ENCODE results near the gene THSD7B. TPM values are rescaled to one million over a fixed set of nuclear protein-coding genes. Genes with fewer than 3 reads are reported as not detected.
A peak's percentile ranks its signal among the peaks of the same experiment; 100 is the strongest.
"Not testable (repeated sequence)": the region's sequence is repeated elsewhere in the genome, so short reads cannot be mapped to it uniquely, and the experiment has no call there.

THSD7B gene
- polyA plus RNA-seq, 5 donors: 1.9 to 4.8 (median 3.1) TPM

DNA sequence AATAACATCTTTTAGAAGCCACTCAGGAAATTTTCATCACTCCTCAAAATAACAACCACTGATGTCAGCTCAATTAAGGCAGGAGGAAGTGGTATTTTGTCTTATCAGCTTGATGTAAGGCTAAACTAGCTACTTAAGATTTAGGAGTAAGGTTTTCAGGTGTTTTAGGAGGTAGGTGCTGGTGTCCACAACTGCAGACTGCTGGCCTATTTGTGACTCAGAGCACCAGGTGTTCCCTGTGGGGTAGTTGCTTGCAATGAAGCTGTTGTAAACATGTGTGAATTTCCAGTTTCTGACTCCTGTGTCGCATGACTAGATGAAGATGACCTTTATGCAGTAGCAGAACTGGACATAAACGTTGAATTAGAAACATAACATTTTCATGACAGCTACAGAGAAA is 164.2 kb downstream of the THSD7B start:
- no peak for DNase-seq

DNA sequence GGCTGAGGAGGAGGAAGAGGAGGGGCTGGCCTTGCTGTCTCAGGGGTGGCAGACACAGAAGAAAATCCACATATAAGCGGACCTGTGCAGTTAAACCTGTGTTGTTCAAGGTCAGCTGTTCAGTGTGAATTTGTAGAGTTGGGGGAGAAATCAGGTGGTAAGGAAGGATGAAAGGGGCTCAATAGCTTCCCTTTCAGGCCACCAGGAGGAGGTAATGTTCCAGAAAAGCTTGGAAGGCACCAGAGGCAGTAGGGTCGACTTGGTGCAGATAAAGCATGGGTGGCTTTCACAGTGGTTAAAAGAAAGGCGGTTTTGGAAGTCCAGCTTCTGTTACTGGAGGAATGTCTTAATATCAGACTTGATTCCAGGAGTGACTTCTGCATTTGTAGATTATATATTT is 167.4 kb downstream of the THSD7B start:
- DNase-seq: peak in 1 of 2 donors; percentile 9

DNA sequence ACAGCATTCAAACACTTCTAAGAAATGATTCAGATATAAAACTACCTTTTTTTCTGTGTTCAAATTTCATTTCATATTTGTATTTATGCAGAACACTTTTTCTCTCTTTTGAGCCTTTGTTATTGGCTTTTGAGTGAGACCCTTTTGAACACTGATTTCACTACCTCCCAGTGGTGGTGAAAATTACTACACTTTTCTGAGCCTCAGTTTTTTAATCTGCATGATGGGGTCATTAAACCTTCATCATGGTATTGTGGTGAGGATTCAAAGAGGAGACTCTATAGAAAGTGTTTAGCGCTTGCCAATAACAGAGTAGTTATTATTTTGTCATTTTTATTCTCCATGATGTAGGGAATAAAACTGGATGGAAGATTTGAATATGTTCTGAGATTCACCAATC is 169.8 kb downstream of the THSD7B start:
- DNase-seq: no peak

DNA sequence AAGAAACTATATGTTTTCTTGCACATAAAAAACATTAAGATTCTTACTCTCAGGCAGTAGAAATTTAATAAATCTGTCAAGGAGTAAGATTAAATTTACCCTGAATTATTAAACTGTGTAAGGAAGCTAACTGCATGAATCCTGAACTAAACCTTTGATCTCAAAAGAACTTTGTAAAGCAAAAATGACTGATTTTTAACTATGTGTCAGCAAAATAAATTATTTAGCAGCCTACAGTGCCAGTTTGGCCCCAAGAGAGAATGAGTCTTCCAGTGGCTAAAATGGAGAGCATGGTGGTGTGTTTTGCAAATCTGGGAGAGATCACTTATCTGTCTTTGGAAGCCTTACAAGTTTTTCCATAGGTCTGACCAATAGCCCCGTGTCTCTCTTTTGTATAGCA is 190.7 kb downstream of the THSD7B start:
- no peak for DNase-seq

DNA sequence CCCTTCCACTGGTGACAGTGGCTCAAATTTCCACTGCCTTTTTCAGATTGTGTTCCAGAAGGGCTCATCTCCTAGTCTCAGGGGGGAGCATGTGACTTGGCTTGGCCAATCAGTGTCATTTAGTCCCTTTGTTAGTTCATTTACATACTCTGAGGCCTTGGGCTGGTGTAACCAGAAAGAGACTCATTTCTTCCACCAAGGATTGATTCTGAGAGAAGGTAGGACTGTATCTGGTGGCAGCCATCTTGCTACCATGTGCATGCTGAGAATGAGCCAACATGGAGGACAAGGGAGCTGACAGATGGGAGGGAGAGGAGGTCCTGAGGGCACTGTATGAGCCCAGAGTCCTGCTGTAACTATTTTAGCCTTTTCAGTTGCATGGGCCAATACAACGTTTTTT is 191.7 kb downstream of the THSD7B start:
- no peak for DNase-seq

DNA sequence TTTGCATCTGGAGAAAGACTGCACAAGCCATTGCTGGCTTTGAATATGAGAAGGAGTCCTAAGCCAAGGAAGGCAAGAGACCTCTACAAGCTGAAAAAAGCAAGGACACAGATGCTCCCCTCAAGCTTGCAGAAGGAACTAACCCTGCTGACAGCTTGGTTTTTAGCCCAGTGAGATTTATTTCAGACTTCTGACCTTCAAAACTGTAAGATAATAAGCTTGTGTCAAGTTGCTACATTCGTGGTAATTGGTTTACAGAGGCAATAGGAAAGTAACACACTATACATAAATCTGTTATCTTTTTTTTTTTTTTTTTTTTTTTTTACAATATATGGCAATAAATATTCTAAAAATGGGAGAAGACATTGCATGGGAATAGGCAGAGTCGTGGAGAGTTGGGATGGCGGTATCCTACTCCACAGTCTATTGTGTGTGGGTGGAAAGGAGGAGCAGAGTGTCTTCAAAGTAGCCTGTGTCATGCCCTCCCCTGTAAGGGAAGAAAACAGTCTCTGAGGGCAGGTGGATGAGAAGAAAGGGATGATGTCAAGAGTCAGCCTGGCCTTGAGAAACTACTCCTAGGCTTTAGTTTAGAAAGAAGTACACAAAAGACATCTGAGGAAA is 196.9 kb downstream of the THSD7B start:
- no peak for DNase-seq

DNA sequence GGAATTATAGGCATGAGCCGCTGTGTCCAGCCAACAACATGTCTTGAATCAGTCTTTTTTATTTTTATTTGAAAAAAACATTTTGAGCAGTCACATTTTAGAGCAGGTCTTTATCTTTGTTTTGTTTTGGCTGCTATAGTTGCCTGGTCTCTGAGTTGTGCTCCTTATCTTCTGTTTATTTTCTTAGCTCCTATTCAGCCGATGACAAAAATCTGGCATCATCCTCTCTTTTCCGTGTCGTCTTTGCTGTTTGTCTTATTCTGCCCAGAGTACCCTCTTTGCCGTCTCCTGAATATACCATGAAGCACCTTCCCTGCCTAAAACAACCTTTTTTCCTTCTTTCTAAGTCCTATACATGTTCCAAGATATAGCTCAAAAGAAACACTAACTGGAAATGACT is 201.1 kb downstream of the THSD7B start:
- DNase-seq: peak in 1 of 2 donors; percentile 18

DNA sequence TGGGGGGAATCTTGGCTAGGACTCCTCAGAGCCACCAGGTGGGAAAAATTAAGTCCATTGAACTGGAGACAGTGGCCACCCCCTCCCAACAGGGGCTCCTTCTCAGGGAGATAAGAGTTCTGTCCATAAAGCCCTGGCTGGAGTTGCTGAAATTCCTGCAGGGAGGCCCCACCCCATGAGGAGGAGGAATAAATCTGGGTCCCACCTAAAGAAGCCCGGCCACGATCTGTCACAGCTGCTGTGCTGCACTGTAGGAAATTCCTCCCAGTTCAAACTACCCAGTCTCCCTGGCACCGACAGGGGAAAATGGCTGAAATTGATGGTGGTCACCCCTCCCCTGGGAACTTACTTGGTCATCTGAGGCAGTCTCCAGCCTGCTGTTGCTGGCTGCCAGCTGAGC is 215.0 kb downstream of the THSD7B start:
- DNase-seq: no peak

DNA sequence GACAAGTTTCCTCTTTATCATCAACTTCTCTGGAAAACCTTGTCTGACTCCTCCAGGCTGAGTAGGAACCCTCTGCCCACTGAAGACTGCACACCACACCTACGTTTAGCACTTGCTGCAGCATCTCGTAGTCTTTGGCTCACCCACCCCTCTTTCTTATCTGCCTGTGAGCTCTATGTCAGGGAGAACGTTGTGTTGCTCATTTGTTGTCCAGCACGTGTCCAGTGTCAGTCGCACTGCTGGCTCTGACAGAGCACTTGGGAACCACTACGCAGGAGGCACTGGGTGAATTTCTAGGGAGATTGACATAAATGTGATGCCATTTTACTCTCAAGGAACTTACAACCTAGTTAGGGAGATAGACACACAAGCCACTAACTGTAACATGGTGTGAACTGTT is 216.3 kb downstream of the THSD7B start:
- DNase-seq: not testable (repeated sequence)

DNA sequence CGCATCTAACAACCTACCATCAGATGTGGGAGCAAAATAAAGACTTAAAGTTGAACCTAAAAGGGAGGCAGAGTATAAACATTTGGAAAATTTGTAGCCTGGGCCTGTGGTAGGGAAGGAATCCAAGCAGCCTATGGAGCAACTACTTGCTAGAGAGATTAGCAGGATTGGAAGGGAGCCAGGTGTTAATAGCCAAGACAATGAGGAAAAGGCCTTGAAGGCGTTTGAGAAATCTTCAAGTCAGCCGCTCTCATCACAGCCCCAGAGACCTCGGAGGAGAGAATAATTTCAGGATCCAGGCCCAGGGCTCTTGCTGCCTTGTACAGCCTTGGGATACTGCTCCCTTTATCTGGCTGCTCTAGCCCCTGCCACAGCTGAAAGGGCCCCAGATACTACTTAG is 219.7 kb downstream of the THSD7B start:
- peak in 1 of 2 donors; percentile 36 for DNase-seq

DNA sequence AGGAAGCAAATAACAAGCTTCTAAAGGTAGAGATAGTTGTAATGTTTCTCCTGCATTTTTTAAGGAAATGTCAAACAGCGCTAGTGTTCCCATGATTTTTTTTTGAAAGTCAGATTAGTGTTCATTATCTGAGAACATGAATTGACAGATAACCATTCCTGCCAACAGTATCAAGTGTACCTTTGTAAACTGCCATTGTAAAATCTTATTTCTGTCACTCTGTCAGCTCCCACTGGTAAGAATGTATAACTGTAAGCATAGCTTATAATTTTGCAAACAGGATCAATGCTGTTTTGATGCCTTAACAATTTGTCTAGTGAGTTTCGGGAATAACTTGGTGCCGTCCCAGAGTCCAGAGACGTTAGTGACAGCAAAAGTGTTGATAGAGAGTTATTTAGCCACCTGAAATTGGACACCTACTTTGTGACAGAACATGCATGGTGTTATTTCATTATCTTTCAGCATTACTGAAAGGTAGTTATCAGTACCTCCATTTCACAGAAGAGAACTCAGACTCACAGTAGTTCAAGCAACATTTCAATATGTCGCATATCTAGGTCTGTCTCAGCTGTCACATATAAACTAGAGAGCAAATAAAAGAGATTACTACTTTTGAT is 221.4 kb downstream of the THSD7B start:
- DNase-seq: no peak

DNA sequence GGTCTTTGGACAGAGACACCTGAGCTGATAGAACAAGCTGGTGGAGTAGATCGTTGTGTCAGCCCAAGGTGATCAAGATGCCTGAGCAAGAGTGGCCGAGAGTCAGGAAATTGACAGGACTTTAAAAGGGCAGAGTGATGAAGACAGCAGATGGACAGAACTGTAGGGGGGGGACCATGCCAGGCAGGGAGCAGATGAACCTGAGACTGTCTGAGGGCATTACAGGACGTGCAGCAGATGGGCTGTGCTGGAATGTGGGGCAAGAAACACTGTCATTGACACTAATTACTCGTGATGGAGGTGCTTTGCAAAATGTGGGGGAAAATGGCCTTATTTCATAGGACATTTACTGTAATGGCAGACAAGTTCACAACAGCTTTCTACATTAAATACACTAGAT is 225.0 kb downstream of the THSD7B start:
- DNase-seq: no peak

DNA sequence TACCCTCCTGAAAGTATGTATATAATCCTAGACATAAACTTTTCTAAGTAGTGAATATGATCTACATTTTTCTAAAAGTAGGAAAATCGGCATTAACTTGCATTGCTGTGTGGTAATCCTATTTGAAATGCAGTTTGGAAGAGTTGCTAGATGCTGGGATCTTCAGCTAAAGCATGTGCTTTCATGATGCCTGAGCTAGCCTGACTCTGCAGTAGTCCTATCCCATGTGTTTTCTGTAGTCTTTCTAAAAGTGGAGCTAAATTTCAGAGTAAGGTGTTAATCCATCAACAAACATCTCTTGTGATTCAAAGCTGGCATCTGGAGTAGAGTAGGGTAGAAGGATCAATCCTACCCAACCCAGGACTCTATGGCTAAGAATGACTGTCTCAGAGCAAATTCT is 229.4 kb downstream of the THSD7B start:
- no peak for DNase-seq

DNA sequence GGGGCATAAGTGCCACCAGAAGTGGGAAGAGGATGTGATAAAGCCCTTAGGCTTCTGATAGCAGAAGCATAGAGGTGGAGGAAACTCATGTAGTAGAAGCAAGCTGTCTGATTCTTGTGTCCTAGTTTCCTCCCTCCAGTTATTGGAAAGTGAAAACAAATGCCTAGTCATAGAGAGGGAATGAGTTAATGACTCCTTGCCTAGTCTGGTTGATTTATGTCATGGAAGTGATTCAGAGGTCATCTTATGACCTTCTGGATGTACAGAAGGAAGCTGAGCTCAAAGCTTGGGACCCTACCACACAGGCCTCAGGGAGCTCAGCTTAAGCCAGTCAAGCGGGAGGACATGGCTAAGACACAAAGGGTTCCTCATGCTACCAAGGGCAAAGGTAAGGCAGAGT is 232.2 kb downstream of the THSD7B start:
- no peak for DNase-seq

DNA sequence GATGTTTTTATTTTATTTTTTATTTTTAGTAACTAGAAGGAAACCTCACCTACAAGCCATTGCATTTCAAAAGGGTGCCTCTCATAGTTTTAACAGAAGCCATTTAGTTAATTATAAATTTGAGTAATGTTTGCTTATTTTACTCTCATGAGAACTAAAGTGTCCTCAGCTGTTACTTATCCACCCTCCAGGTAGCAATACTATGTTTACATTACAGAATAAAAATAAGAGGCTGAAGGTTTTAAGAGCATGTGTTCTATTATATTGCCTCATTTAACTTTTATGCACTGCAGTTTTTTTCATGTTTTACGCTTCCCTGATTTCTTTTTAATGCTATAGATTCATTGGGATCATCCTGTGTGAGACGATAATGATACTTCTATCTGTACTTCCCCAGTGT is 235.5 kb downstream of the THSD7B start:
- DNase-seq: no peak

DNA sequence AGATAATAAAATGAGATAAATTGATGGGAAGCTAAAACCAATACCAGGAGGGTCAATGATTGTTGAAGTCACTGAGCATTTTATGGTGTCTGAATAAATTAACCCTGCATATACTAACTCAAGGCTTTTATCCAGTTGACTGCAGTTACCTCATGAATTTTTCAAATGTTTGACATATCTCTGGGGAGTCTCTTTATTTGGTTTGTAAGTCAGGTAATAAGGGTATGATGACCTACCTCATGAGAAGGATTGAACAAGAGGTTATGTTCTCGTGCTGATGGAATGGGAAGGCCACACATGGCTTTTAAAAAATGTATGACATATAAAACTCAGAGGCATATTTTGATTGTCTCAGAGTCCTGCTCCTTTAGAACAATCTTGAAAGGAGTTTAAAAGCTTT is 237.6 kb downstream of the THSD7B start:
- DNase-seq: no peak

DNA sequence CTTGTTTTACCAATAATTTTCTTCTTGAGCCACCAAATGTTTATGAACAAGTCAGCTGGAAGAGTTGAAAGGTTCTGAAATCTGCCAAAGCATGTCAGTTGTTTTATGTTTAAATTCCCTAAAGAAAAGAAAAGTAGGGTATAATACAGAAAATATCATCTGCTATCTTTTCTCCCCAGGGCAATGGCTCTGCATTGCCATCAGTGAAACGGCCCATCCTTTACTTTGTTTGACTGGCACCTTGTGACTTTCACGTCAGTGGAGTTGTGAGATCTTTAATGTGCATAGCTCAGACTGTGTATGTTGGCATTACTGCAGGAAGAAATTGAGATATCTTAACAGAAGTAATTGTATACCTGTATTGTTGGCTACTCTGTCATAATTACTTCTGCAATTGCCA is 239.9 kb downstream of the THSD7B start:
- no peak for DNase-seq

DNA sequence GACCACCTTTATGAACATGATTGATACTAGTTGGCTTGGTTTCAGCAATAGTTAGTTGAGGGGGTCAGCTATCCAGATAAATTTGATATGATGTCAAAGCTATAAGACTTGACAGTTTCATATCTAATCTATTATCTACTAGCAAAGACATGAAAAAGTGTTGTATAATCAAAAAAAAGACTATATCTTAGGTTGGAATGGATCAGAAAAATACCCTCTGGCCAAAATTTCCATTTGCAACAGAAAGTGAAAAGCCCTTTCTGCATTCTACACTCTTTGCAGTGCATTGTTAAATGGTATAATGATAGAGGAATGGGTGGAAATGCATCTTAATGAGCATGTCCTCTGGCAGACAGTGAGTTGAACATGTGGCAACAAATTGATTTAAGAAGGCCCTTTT is 242.6 kb downstream of the THSD7B start:
- DNase-seq: no peak

DNA sequence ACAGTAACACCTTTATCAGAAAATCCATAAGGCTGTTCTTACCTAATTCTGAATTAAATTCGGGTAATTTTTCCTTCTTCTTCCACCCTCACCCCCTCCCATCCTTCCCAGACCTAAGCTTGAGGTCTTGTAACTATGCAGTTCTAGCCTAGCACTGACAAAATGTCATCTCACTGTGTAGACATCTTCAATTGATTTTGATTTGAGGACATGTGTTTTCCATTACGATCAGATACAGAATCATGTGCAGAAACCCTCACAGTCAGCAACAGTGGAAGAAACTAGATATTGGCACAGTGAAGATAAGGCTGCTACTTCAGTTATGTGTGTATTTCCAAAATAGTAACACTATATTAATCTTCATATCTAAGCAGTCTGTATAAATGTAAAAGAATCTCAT is 244.6 kb downstream of the THSD7B start:
- DNase-seq: no peak

DNA sequence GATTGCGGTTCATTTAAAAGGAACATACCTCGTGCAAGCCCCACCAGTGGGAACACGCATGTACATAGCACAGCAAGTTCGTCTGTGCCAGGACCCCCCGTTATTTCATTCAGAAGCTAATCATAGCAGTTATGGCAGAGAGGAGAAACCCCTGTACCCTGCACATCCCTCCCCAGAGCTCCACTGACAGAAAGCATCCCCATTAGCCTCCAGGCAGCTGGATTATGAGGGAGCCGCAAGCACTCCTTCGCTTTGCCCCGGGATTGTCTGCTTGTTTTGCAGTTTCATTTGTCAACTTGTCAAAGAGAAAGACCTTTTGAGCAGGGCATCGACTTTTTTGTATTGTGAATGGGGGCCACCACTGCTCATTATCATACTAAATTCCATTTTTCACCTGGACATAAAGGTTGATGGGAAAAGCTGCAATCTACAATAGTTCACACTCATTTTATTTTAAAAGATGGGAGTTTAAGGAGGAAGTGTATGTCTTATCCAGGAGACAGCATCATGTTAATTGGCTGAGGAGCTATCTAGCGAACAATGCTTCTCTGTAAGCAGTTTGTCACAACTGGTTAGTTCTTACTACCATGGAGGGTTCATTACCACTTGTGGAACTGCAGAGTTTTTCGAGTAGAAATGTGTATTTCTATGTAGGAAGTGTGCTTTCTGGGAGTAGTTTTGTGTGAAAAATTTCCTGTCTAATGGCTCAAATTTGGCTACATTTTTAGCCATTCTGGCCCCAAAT is 255.3 kb downstream of the THSD7B start:
- no peak for DNase-seq

DNA sequence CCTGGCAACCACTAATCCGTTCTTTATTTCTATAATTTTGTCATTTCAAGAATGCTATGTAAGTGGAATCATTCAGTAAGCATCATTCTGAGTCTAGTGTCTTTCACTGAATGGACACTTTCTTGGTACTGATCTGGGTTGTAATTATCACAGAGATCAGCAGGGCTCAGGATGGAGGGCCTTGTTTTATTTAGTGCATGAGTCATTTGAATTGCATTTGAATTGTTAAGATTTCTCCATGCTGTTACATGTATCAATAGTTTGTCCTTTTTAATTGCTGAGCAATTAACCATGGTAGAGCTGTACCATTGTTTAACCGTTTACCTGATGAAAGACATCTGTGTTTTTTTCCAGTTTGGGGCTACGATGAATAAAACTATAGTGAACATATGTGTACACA is 256.4 kb downstream of the THSD7B start:
- DNase-seq: no peak

DNA sequence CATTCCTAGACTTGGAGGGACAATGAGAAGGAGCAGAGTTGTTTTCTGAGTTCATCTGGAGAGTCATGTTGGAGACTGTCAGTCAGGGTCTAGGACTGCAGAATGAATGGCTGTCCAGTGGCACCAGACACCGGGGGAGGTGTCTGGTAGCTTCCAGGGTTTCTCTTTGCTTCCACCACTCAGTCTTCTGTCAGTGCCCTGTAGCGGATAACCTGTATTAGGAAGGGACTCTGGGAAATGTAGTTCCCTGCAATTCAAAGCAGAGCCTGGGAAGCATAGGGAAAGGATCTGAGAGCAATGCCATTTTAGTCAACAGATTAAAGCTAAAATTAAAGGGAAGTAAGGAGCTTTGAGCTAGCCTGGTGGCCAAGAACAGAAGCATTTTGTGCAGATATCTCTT is 257.9 kb downstream of the THSD7B start:
- no peak for DNase-seq

DNA sequence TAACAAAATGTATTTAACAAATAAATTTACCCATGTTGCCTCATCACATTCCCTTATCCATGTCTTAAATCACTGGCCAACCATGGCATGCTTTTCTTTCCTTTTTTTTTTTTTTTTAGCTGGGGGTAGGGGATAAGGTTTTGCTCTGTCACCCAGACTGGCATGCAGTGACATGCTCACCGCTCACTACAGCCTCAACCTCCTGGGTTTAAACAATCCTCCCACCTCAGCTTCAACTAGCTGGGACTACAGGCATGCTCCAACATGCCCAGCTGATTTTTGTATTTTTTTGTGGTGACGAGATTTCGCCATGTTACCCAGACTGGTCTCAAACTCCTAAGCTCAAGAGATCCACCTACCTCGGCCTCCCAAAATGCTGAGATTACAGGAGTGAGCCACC is 266.4 kb downstream of the THSD7B start:
- DNase-seq: no peak

DNA sequence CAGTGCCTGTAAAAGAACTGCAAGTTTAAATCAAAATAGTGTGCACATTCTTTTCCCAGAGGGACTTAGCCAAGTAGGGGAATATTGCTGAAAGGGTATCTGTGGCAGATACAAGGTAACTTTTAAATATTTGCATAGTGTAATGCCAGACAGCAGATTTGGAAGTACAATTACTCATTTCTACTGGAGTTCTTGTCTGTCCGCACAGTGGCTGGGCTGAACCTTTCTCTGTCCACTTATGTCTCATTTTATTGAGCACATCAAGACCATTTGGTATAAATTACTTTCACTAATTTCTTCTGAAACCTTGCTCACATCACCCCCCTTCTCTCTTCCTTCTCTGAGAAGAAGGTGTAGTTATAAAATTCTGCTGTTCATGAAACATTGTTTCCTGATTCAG is 271.3 kb downstream of the THSD7B start:
- no peak for DNase-seq
